WTC11 (cell line): ENCODE data around the gene STUM.

Experiments
- CBFB ChIP-seq: sonication (generic); formaldehyde crosslinking; IDR thresholded peaks from 2 replicates; pipeline ENCODE4 v1.8.1; 2022; ENCODE audit warnings: mild to moderate bottlenecking, low read depth, missing genetic modification reagents
- GABPB1 ChIP-seq: sonication (generic); formaldehyde crosslinking; IDR thresholded peaks from 2 replicates; pipeline ENCODE4 v1.8.1; 2023; ENCODE audit warnings: mild to moderate bottlenecking, missing genetic modification reagents
- NFATC4 ChIP-seq: fragments of 250-450 bp; sonication (Bioruptor Pico); IDR thresholded peaks from 2 replicates; pipeline ENCODE4 v1.9.0; 2021; ENCODE audit warnings: mild to moderate bottlenecking
- TEAD4 ChIP-seq: sonication (generic); formaldehyde crosslinking; IDR thresholded peaks from 2 replicates; pipeline ENCODE4 v1.8.0; 2022; ENCODE audit warnings: mild to moderate bottlenecking, missing genetic modification reagents
- TF ChIP-seq, protein P1 (sequence below): fragments of 200-600 bp; IDR thresholded peaks from 2 replicates; pipeline ENCODE4 v1.8.0; 2022; ENCODE audit warnings: antibody characterized with exemption
- TF ChIP-seq, protein P2 (sequence below): sonication (generic); formaldehyde crosslinking; IDR thresholded peaks from 2 replicates; pipeline ENCODE4 v1.8.1; 2023; ENCODE audit warnings: mild to moderate bottlenecking, moderate library complexity, missing genetic modification reagents
- TF ChIP-seq, protein P3 (sequence below): sonication (generic); formaldehyde crosslinking; IDR thresholded peaks from 2 replicates; pipeline ENCODE4 v1.8.1; 2023; ENCODE audit warnings: mild to moderate bottlenecking, missing genetic modification reagents, moderate library complexity

DNA sequence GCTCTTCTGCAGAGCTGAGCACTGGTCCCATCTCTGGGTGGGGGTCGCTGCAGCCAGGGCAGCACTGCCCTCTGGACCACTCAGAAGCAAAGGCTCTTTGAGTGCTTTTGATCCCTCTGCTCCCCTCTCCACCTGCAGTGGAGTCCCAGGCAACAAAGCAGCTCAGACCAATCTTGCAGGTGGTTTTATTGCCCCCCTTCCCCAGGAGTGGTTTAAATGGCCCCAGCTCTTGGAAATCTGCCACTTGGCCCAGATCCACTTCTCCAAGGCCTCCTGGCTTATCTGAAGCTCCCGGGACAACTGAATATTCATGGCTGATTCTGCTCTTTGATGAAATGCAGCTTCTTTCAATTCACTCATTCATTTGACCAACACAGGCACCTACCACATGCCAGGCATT lies 2.7 kb downstream of the STUM start:
- TF ChIP-seq, protein P1, sequence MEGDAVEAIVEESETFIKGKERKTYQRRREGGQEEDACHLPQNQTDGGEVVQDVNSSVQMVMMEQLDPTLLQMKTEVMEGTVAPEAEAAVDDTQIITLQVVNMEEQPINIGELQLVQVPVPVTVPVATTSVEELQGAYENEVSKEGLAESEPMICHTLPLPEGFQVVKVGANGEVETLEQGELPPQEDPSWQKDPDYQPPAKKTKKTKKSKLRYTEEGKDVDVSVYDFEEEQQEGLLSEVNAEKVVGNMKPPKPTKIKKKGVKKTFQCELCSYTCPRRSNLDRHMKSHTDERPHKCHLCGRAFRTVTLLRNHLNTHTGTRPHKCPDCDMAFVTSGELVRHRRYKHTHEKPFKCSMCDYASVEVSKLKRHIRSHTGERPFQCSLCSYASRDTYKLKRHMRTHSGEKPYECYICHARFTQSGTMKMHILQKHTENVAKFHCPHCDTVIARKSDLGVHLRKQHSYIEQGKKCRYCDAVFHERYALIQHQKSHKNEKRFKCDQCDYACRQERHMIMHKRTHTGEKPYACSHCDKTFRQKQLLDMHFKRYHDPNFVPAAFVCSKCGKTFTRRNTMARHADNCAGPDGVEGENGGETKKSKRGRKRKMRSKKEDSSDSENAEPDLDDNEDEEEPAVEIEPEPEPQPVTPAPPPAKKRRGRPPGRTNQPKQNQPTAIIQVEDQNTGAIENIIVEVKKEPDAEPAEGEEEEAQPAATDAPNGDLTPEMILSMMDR = no peak
- TF ChIP-seq NFATC4 (CRISPR knock-in tag) (no peak), GABPB1 (no peak), CBFB (CRISPR knock-in tag) (no peak), TEAD4 (CRISPR knock-in tag) (no peak)
- TF ChIP-seq, protein P2, sequence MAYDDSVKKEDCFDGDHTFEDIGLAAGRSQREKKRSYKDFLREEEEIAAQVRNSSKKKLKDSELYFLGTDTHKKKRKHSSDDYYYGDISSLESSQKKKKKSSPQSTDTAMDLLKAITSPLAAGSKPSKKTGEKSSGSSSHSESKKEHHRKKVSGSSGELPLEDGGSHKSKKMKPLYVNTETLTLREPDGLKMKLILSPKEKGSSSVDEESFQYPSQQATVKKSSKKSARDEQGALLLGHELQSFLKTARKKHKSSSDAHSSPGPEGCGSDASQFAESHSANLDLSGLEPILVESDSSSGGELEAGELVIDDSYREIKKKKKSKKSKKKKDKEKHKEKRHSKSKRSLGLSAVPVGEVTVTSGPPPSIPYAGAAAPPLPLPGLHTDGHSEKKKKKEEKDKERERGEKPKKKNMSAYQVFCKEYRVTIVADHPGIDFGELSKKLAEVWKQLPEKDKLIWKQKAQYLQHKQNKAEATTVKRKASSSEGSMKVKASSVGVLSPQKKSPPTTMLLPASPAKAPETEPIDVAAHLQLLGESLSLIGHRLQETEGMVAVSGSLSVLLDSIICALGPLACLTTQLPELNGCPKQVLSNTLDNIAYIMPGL = no peak
- TF ChIP-seq, protein P3, sequence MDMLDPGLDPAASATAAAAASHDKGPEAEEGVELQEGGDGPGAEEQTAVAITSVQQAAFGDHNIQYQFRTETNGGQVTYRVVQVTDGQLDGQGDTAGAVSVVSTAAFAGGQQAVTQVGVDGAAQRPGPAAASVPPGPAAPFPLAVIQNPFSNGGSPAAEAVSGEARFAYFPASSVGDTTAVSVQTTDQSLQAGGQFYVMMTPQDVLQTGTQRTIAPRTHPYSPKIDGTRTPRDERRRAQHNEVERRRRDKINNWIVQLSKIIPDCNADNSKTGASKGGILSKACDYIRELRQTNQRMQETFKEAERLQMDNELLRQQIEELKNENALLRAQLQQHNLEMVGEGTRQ = no peak
